Measurements from ENCODE around the gene SLC12A2. TPM values are rescaled to one million over a fixed set of nuclear protein-coding genes. Genes with fewer than 3 reads are reported as not detected.

SLC12A2 gene
- total RNA-seq, 1 donor from 2014 or later: 11.5 TPM

DNA sequence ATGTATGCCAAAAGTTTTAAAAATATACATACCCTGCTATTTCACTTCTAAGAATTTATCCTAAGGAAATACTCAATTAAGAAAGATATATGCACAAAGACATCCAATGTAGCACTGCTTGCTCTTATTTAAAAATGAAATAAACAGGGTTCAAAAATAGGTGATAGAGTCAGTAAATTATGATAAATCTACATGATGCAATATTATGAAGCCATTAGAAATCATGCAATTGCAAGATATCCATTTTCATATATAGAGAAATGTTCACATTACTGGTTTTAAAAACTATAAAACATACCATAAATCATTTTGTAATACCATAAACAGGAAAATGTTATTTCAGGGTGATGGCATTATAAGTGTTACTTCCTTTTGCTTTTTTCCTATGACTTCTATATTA, 8.6 kb upstream of the SLC12A2 start:
- Histone ChIP-seq H3K27ac (replicated peaks) (no peak overlapping the region), H3K36me3 (peaks cover 15% of the 10 kb centered on the region), H3K4me3 (no peak overlapping the region), H3K27me3 (ENCODE audit: low read depth) (no peaks in the 10 kb centered on the region), H3K4me1 (peaks cover 19% of the 10 kb centered on the region), H3K9me3 (replicated peaks) (no peaks in the 10 kb centered on the region)
- intact Hi-C loops (cut with micrococcal nuclease): no loop called here
- TF ChIP-seq, protein P1, sequence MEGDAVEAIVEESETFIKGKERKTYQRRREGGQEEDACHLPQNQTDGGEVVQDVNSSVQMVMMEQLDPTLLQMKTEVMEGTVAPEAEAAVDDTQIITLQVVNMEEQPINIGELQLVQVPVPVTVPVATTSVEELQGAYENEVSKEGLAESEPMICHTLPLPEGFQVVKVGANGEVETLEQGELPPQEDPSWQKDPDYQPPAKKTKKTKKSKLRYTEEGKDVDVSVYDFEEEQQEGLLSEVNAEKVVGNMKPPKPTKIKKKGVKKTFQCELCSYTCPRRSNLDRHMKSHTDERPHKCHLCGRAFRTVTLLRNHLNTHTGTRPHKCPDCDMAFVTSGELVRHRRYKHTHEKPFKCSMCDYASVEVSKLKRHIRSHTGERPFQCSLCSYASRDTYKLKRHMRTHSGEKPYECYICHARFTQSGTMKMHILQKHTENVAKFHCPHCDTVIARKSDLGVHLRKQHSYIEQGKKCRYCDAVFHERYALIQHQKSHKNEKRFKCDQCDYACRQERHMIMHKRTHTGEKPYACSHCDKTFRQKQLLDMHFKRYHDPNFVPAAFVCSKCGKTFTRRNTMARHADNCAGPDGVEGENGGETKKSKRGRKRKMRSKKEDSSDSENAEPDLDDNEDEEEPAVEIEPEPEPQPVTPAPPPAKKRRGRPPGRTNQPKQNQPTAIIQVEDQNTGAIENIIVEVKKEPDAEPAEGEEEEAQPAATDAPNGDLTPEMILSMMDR (IDR thresholded peaks at IDR 0.05; ENCODE audit: borderline replicate concordance): no peak
- no peak for DNase-seq

DNA sequence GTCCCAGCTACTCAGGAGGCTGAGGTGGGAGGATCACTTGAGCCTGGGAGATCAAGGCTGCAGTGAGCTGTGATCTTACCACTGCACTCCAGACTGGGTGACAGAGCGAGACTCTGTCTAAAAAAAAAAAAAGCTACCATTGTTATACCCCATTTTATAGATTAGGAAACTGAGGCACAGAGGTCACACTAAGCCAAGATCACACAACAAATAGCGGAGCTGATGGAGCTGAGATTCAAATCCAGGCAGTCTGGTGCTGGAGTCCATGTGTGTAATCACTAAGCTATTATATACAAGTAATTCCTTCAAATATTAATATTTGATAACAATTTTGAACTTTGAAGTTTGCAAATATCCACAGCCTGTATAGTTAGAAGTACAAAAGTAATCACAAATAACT, 6.0 kb upstream of the SLC12A2 start:
- DNase-seq: no peak
- intact Hi-C loops (cut with micrococcal nuclease): no loop called here
- TF ChIP-seq, protein P1 (IDR thresholded peaks at IDR 0.05; ENCODE audit: borderline replicate concordance): no peak
- Histone ChIP-seq H3K27ac (replicated peaks) (no peak overlapping the region), H3K9me3 (replicated peaks) (no peaks in the 10 kb centered on the region), H3K4me1 (peaks cover 44% of the 10 kb centered on the region), H3K27me3 (ENCODE audit: low read depth) (no peaks in the 10 kb centered on the region), H3K4me3 (no peak overlapping the region), H3K36me3 (peaks cover 12% of the 10 kb centered on the region)

DNA sequence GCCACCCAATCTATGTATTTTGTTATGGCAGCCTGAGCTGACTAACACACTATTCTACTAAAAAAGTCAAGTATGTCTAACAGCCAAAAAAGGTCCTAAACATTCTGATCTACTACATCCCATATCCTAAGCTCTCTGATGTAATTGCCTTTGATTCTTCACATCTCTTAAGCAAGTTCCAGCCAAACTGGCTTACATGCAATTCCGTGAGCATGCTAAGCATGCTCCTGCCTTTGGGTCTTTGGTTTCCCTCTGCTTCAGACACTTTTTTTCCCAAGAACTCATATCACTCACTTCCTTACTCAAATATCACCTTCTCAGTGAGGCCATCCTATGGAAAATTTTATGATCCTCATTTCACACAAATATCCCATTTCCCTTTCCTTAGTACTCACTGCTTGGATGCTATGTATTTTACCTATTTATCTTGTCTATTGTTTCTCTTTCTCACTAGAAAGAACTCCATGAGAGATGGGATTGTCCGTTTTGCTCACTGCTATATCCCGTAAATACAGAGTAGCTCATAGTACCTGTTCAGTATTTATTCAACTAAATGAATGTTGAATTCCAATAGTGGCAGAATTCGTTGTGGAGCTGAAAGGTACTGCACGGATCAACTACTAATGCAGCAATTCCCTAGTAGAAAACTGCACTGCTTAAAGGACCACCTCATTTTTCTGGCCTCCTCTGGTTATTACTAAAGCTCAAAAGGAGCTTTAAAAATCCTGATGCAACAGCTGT, 2.3 kb upstream of the SLC12A2 start:
- no peaks in the 10 kb centered on the region for H3K36me3 ChIP-seq
- intact Hi-C loops (cut with micrococcal nuclease): no loop called here
- H3K4me1 ChIP-seq: peaks cover 79% of the 10 kb centered on the region
- TF ChIP-seq, protein P1 (IDR thresholded peaks at IDR 0.05; ENCODE audit: borderline replicate concordance): no peak
- H3K27ac ChIP-seq (replicated peaks): peak overlapping the region; percentile 98
- H3K27me3 ChIP-seq (ENCODE audit: low read depth): no peaks in the 10 kb centered on the region
- peak overlapping the region; percentile 77 for H3K4me3 ChIP-seq
- no peaks in the 10 kb centered on the region for H3K9me3 ChIP-seq (replicated peaks)
- DNase-seq: no peak

DNA sequence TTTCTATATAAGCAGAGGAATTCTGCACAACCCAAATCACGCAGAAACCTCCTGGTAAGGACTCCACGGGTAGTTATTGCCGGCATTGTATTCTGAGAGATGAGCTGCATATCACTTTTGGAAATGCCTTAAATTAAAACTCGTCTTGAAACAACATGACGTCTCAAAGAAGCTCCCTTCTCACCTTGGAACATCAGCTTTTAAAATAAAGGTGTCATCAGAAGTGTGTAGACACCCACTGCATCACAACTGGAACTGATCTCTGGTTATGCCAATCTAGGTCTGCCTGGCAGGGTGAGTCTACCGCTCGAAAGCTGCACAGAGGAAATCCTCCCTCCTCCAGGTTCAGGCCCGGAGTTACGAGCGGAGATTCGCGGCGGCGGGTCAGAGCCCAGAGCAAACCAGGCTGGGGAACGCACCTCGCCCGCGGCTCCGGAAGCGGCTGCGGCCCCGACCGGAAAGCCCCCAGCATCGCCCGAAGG, 974 bp upstream of the SLC12A2 start:
- H3K36me3 ChIP-seq: no peaks in the 10 kb centered on the region
- H3K4me3 ChIP-seq: peak overlapping the region; percentile 77
- no peak for DNase-seq
- TF ChIP-seq, protein P1 (IDR thresholded peaks at IDR 0.05; ENCODE audit: borderline replicate concordance): no peak
- H3K27me3 ChIP-seq (ENCODE audit: low read depth): no peaks in the 10 kb centered on the region
- H3K27ac ChIP-seq (replicated peaks): peak overlapping the region; percentile 98
- intact Hi-C loops (cut with micrococcal nuclease): no loop called here
- peaks cover 92% of the 10 kb centered on the region for H3K4me1 ChIP-seq
- no peaks in the 10 kb centered on the region for H3K9me3 ChIP-seq (replicated peaks)

DNA sequence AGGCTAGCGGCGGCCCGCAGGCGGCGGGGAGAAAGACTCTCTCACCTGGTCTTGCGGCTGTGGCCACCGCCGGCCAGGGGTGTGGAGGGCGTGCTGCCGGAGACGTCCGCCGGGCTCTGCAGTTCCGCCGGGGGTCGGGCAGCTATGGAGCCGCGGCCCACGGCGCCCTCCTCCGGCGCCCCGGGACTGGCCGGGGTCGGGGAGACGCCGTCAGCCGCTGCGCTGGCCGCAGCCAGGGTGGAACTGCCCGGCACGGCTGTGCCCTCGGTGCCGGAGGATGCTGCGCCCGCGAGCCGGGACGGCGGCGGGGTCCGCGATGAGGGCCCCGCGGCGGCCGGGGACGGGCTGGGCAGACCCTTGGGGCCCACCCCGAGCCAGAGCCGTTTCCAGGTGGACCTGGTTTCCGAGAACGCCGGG, 253 bp downstream of the SLC12A2 start:
- no peak for DNase-seq
- no peaks in the 10 kb centered on the region for H3K27me3 ChIP-seq (ENCODE audit: low read depth)
- H3K4me1 ChIP-seq: peaks cover 90% of the 10 kb centered on the region
- no peaks in the 10 kb centered on the region for H3K36me3 ChIP-seq
- H3K9me3 ChIP-seq (replicated peaks): no peaks in the 10 kb centered on the region
- intact Hi-C loops (cut with micrococcal nuclease): no loop called here
- H3K4me3 ChIP-seq: peak overlapping the region; percentile 77
- TF ChIP-seq, protein P1 (IDR thresholded peaks at IDR 0.05; ENCODE audit: borderline replicate concordance): peak; percentile 63
- peak overlapping the region; percentile 98 for H3K27ac ChIP-seq (replicated peaks)

Measured in left ventricle myocardium inferior (tissue), 1 donor.